Posterior cingulate gyrus (tissue), 11 donors: Measurements from ENCODE around the gene OGFOD2.

ENCODE experiments used
- DNase-seq, 10 donors: peaks; one replicate each; pipeline versions ENCODE4 v3.0.0 to v3.0.0-alpha.2; 2020 to 2021; ENCODE audit warnings: mixed read lengths in 3 of 10
- intact Hi-C: fragments of 100-400 bp; cut with DNase I; formaldehyde crosslinking; loops from one replicate; pipeline ENCODE4 v1.15.1; 2023

The OGFOD2 gene

GRCh38 chr12:122974274-122974891, 661 bp upstream of the OGFOD2 start:
- intact Hi-C loops: no loop called here
- DNase-seq: peak; percentile 98 to 100 (median 100)

- DNase-seq: no peak
- intact Hi-C loops: no loop called here
Measured at GRCh38 chr12:122975790-122976647, 975 bp downstream of the OGFOD2 start.

- DNase-seq: peak in 1 of 10 donors; percentile 80
- intact Hi-C loops: no loop called here
Measured at GRCh38 chr12:122976648-122976975, 1.6 kb downstream of the OGFOD2 start.

GRCh38 chr12:122977153-122977552, 2.1 kb downstream of the OGFOD2 start:
- DNase-seq: no peak
- intact Hi-C loops: no loop called here

- intact Hi-C loops: no loop called here
- no peak for DNase-seq
Measured at GRCh38 chr12:122977655-122978392, 2.8 kb downstream of the OGFOD2 start.

GRCh38 chr12:122978507-122978955, 3.5 kb downstream of the OGFOD2 start:
- peak in 2 of 10 donors; percentile 71 to 78 for DNase-seq
- intact Hi-C loops: no loop called here

GRCh38 chr12:122979001-122979907, 4.2 kb downstream of the OGFOD2 start:
- peak in 2 of 10 donors; percentile 79 to 81 for DNase-seq

GRCh38 chr12:122979908-122980182, 4.8 kb downstream of the OGFOD2 start:
- no peak for DNase-seq
- intact Hi-C loops: loop anchor here (5.0 kb wide), 2 partner anchors 172 to 252 kb away; partner anchors contain the start of genes MPHOSPH9, MTRFR and PITPNM2

More at GRCh38 chr12:122979001-122979907, 4.2 kb downstream of the OGFOD2 start:
- intact Hi-C loops: no loop called here

GRCh38 chr12:122980183-122981035, 5.4 kb downstream of the OGFOD2 start, which contains the start of gene ARL6IP4:
TSS of gene ARL6IP4 (plus strand) at chr12:122980681. CDS start at chr12:122981140, 459 bp downstream.
- intact Hi-C loops: loop anchor here (5.0 kb wide), 2 partner anchors 172 to 252 kb away; partner anchors contain the start of genes MPHOSPH9, MTRFR and PITPNM2
- peak; percentile 44 to 94 (median 67) for DNase-seq

- peak in 2 of 10 donors; percentile 83 to 88 for DNase-seq
- intact Hi-C loops: loop anchor here (5.0 kb wide), 2 partner anchors 171 to 251 kb away; partner anchors contain the start of genes MPHOSPH9, MTRFR and PITPNM2
Measured at GRCh38 chr12:122981036-122981471, 6.0 kb downstream of the OGFOD2 start.

GRCh38 chr12:122981587-122982476, 6.8 kb downstream of the OGFOD2 start:
- intact Hi-C loops: loop anchor here (5.0 kb wide), 2 partner anchors 170 to 250 kb away; partner anchors contain the start of genes MPHOSPH9, MTRFR and PITPNM2

GRCh38 chr12:122982477-122982815, 7.4 kb downstream of the OGFOD2 start:
- intact Hi-C loops: loop anchor here (5.0 kb wide), 2 partner anchors 170 to 250 kb away; partner anchors contain the start of genes MPHOSPH9, MTRFR and PITPNM2

More at GRCh38 chr12:122981587-122982476, 6.8 kb downstream of the OGFOD2 start:
- peak in 1 of 10 donors; percentile 73 for DNase-seq

GRCh38 chr12:122982963-122983788, 8.1 kb downstream of the OGFOD2 start:
- DNase-seq: peak in 1 of 10 donors; percentile 55
- intact Hi-C loops: loop anchor here (5.0 kb wide), 2 partner anchors 169 to 249 kb away; partner anchors contain the start of genes MPHOSPH9, MTRFR and PITPNM2

More at GRCh38 chr12:122982477-122982815, 7.4 kb downstream of the OGFOD2 start:
- DNase-seq: peak in 2 of 10 donors; percentile 76 to 83

- intact Hi-C loops: loop anchor here (5.0 kb wide), 2 partner anchors 168 to 248 kb away; partner anchors contain the start of genes MPHOSPH9, MTRFR and PITPNM2
- DNase-seq: no peak
Measured at GRCh38 chr12:122983789-122984515, 8.9 kb downstream of the OGFOD2 start.

- peak in 2 of 10 donors; percentile 34 to 80 for DNase-seq
- intact Hi-C loops: loop anchor here (5.0 kb wide), 2 partner anchors 168 to 248 kb away; partner anchors contain the start of genes MPHOSPH9, MTRFR and PITPNM2
Measured at GRCh38 chr12:122984612-122985337, 9.7 kb downstream of the OGFOD2 start.
